Trophoblast cell (in vitro differentiated cells and primary cell): ENCODE results near the gene ANKMY2.
"Not testable (repeated sequence)": the region's sequence is repeated elsewhere in the genome, so short reads cannot be mapped to it uniquely, and the experiment has no call there.

Source experiments
- DNase-seq, 2 donors: peaks; one replicate each; pipeline ENCODE4 v3.0.0-alpha.2; 2016
- H2AFZ ChIP-seq: 2 replicates; pipeline ENCODE4 v1.6.1; 2013; ENCODE audit warnings: low read length, moderate library complexity, mild to moderate bottlenecking; ENCODE audit not compliant: insufficient read depth, poor library complexity
- H2AK5ac ChIP-seq: 2 replicates; pipeline ENCODE4 v1.6.1; 2013; ENCODE audit warnings: mild to moderate bottlenecking, low read length
- H2BK120ac ChIP-seq: 2 replicates; pipeline ENCODE4 v1.6.1; 2013; ENCODE audit warnings: low read length, mild to moderate bottlenecking, moderate library complexity; ENCODE audit not compliant: insufficient read depth, poor library complexity
- H2BK12ac ChIP-seq: 2 replicates; pipeline ENCODE4 v1.6.1; 2013; ENCODE audit warnings: mild to moderate bottlenecking, low read length, moderate library complexity
- H2BK5ac ChIP-seq: 2 replicates; pipeline ENCODE4 v1.6.1; 2013; ENCODE audit warnings: low read length, low read depth, moderate library complexity, mild to moderate bottlenecking; ENCODE audit not compliant: poor library complexity
- H3K14ac ChIP-seq: 2 replicates; pipeline ENCODE4 v1.6.1; 2013; ENCODE audit warnings: mild to moderate bottlenecking, low read length
- H3K18ac ChIP-seq: 2 replicates; pipeline ENCODE4 v1.6.1; 2013; ENCODE audit warnings: mild to moderate bottlenecking, low read length
- H3K23ac ChIP-seq: 2 replicates; pipeline ENCODE4 v1.6.1; 2013; ENCODE audit warnings: low read length
- H3K27ac ChIP-seq: 2 replicates; pipeline ENCODE4 v1.5.1; 2013; ENCODE audit warnings: low read depth, mild to moderate bottlenecking, inconsistent platforms, low read length, moderate library complexity
- H3K27me3 ChIP-seq: 2 replicates; pipeline ENCODE4 v1.6.1; 2013; ENCODE audit warnings: inconsistent platforms, mild to moderate bottlenecking, low read length, moderate library complexity; ENCODE audit not compliant: insufficient read depth
- H3K36me3 ChIP-seq, 2 experiments: 1 replicate in 1 of 2; 2 replicates in 1 of 2; pipeline ENCODE4 v1.6.1; 2013; ENCODE audit warnings: low read length in 2 of 2, mild to moderate bottlenecking in 2 of 2, moderate library complexity in 1 of 2; ENCODE audit not compliant: insufficient read depth in 2 of 2, control insufficient read depth in 1 of 2
- H3K4ac ChIP-seq: 2 replicates; pipeline ENCODE4 v1.6.1; 2013; ENCODE audit warnings: low read depth, mild to moderate bottlenecking, low read length, moderate library complexity
- H3K4me1 ChIP-seq, 2 experiments: 1 replicate in 1 of 2; 2 replicates in 1 of 2; pipeline ENCODE4 v1.6.1; 2013; ENCODE audit warnings: low read length in 2 of 2, mild to moderate bottlenecking in 2 of 2, moderate library complexity in 1 of 2; ENCODE audit not compliant: insufficient read depth in 2 of 2, control insufficient read depth in 1 of 2
- H3K4me2 ChIP-seq: 2 replicates; pipeline ENCODE4 v1.6.1; 2013; ENCODE audit warnings: inconsistent platforms, mild to moderate bottlenecking, low read length, moderate library complexity
- H3K4me3 ChIP-seq: 2 replicates; pipeline ENCODE4 v1.5.1; 2013; ENCODE audit warnings: mild to moderate bottlenecking, low read depth, low read length, inconsistent platforms
- H3K79me1 ChIP-seq: one replicate; pipeline ENCODE4 v1.6.1; 2013; ENCODE audit warnings: low read length
- H3K79me2 ChIP-seq: 2 replicates; pipeline ENCODE4 v1.6.1; 2013; ENCODE audit warnings: low read length, mild to moderate bottlenecking; ENCODE audit not compliant: control insufficient read depth, insufficient read depth, poor library complexity
- H3K9ac ChIP-seq: 2 replicates; pipeline ENCODE4 v1.6.1; 2013; ENCODE audit warnings: mild to moderate bottlenecking, low read length
- H3K9me3 ChIP-seq: 2 replicates; pipeline ENCODE4 v1.6.1; 2013; ENCODE audit warnings: low read depth, mild to moderate bottlenecking, control low read depth, inconsistent platforms, low read length; ENCODE audit not compliant: insufficient read depth
- H4K12ac ChIP-seq: 2 replicates; pipeline ENCODE4 v1.6.1; 2013; ENCODE audit warnings: low read depth, mild to moderate bottlenecking, low read length, moderate library complexity
- H4K8ac ChIP-seq: 2 replicates; pipeline ENCODE4 v1.6.1; 2013; ENCODE audit warnings: low read depth, mild to moderate bottlenecking, low read length, moderate library complexity
- H4K91ac ChIP-seq: one replicate; pipeline ENCODE4 v1.6.1; 2013; ENCODE audit warnings: low read depth, mild to moderate bottlenecking, low read length, moderate library complexity
- WGBS: extraction: QIAGEN DNeasy Blood & Tissue Kit; methylation state at CpG from one replicate; pipeline ENCODE4 v1.1.7; 2013; ENCODE audit warnings: missing lambda C conversion rate; ENCODE audit not compliant: insufficient read length, insufficient coverage; ENCODE audit errors: extremely low coverage; 5-methylcytosine and 5-hydroxymethylcytosine counted together

The ANKMY2 gene

DNA sequence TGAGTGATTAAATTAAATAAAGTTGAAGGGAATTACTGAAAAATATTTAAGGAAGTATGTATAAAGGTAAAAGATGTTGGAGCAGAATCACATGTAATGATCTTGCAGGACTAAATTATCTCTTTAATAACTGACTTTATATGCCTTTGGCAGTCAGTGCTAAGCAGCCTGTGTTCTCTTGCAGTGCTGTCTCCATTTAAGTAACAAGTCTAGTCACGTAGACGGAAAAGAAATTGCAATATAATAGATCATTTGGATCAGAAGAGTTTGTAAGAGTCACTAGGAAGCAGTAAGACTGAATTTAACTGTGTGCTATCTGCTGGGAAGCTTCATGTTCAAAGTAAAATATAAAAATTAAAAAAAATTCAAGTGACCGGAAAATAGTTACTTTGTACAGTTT, 21.8 kb upstream of the ANKMY2 start:
- Histone ChIP-seq H3K14ac (no peak overlapping the region), H3K27ac (peak overlapping the region; percentile 87), H3K36me3 (peaks cover 5 to 7% of the 10 kb centered on the region in 2 experiments), H2AK5ac (no peak overlapping the region), H3K4me1 (peaks cover 5 to 13% of the 10 kb centered on the region in 2 experiments), H3K9me3 (no peaks in the 10 kb centered on the region), H2AFZ (no peak overlapping the region), H3K18ac (no peak overlapping the region), H3K79me2 (peaks cover 4% of the 10 kb centered on the region), H2BK5ac (no peak overlapping the region), H3K79me1 (peaks cover 18% of the 10 kb centered on the region), H3K4ac (no peak overlapping the region), H4K8ac (no peak overlapping the region), H3K23ac (no peak overlapping the region), H4K91ac (no peak overlapping the region), H3K27me3 (no peaks in the 10 kb centered on the region), H4K12ac (no peak overlapping the region), H3K9ac (no peak overlapping the region), H2BK12ac (no peak overlapping the region), H2BK120ac (no peak overlapping the region), H3K4me2 (no peak overlapping the region), H3K4me3 (no peak overlapping the region)
- peak in 1 of 2 donors; percentile 42 for DNase-seq
- no CpG with 5 or more reads among the region's 3 CpGs for WGBS

DNA sequence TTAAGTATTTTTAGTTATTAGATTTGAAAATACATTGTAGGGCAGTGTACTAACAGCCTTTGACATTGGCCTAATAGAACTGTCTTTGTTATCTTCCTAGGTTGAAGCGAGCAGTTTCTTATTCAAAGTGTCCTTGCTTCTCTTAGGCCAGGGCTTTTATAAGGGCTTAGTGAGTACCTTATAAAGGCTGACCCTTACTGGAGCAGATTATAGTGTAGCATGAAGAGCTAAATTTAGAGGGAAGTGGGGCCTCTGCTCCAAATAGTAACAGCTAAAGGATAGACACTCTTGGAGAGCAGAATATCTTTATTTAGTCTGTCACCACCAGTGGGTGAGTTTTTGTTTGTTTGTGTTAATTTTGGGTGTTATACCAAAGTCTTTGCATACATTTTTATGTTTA, 16.4 kb upstream of the ANKMY2 start:
- WGBS, result no CpG with 5 or more reads among the region's 1 CpG
- no peaks in the 10 kb centered on the region for H3K27me3 ChIP-seq

GRCh38 chr7:16660702-16661464, 15.3 kb upstream of the ANKMY2 start:
- Histone ChIP-seq H4K91ac (peak overlapping the region; percentile 91), H3K9me3 (no peaks in the 10 kb centered on the region), H3K14ac (peak overlapping the region; percentile 85), H3K4me2 (peak overlapping the region; percentile 44), H3K79me2 (peaks cover 9% of the 10 kb centered on the region), H3K4ac (peak overlapping the region; percentile 97), H4K8ac (peak overlapping the region; percentile 22), H2BK12ac (peak overlapping the region; percentile 91), H2AFZ (no peak overlapping the region), H3K36me3 (peaks cover 0 to 1% of the 10 kb centered on the region in 2 experiments), H3K18ac (peak overlapping the region; percentile 91), H3K4me1 (peaks cover 5 to 10% of the 10 kb centered on the region in 2 experiments), H3K79me1 (peaks cover 21% of the 10 kb centered on the region), H3K4me3 (no peak overlapping the region), H2AK5ac (peak overlapping the region; percentile 92), H2BK5ac (peak overlapping the region; percentile 92), H3K23ac (peak overlapping the region; percentile 60), H3K27me3 (no peaks in the 10 kb centered on the region), H2BK120ac (peak overlapping the region; percentile 76), H3K9ac (no peak overlapping the region), H4K12ac (peak overlapping the region; percentile 30), H3K27ac (peak overlapping the region; percentile 84)
- WGBS, result no CpG with 5 or more reads among the region's 5 CpGs
- peak in 1 of 2 donors; percentile 93 for DNase-seq

More for the DNA sequence above, 16.4 kb upstream of the ANKMY2 start:
- no peak overlapping the region for H2AFZ ChIP-seq
- H4K91ac ChIP-seq, result no peak overlapping the region
- peaks cover 9% of the 10 kb centered on the region for H3K79me2 ChIP-seq
- H3K9ac ChIP-seq, result no peak overlapping the region
- H2BK12ac ChIP-seq, result no peak overlapping the region
- DNase-seq, result peak in 1 of 2 donors; percentile 25
- no peak overlapping the region for H3K4me2 ChIP-seq
- peak overlapping the region; percentile 44 for H3K27ac ChIP-seq
- peak overlapping the region; percentile 91 for H3K4ac ChIP-seq
- H2BK120ac ChIP-seq, result no peak overlapping the region
- H3K9me3 ChIP-seq, result no peaks in the 10 kb centered on the region
- peaks cover 20% of the 10 kb centered on the region for H3K79me1 ChIP-seq
- H3K14ac ChIP-seq, result no peak overlapping the region
- H2AK5ac ChIP-seq, result no peak overlapping the region
- H3K36me3 ChIP-seq, result peaks cover 5 to 8% of the 10 kb centered on the region in 2 experiments
- no peak overlapping the region for H4K8ac ChIP-seq
- no peak overlapping the region for H4K12ac ChIP-seq
- H3K4me1 ChIP-seq, result peaks cover 8 to 12% of the 10 kb centered on the region in 2 experiments
- no peak overlapping the region for H2BK5ac ChIP-seq
- H3K23ac ChIP-seq, result no peak overlapping the region
- no peak overlapping the region for H3K4me3 ChIP-seq
- no peak overlapping the region for H3K18ac ChIP-seq

DNA sequence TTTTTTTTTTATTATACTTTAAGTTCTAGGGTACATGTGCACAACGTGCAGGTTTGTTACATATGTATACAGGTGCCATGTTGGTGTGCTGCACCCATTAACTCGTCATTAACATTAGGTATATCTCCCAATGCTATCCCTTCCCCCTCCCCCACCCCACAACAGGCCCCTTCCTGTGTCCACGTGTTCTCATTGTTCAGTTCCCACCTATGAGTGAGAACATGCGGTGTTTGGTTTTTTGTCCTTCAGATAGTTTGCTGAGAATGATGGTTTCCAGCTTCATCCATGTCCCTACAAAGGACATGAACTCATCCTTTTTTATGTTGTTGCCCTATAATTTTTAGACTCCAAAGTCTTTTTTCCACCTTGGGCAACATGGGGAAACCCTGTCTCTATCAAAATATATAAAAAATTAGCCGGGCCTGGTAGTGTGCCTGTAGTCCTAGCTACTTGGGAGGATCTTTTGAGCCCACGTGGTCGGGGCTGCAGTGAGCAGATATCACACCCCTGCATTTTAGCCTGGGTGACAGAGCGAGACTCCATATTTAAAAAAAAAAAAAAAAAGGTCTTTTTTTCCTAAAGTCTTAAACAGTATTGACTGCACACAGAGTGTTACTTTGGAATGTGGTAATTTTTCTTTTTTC, 14.4 kb upstream of the ANKMY2 start:
- H4K8ac ChIP-seq, result peak overlapping the region; percentile 65
- not testable (repeated sequence) for H2AFZ ChIP-seq, H3K9ac ChIP-seq, H3K27me3 ChIP-seq, H3K36me3 ChIP-seq, H3K23ac ChIP-seq, H3K9me3 ChIP-seq, H3K18ac ChIP-seq, H2AK5ac ChIP-seq, H3K4me3 ChIP-seq, H4K12ac ChIP-seq, H3K4me2 ChIP-seq, H3K14ac ChIP-seq, H2BK12ac ChIP-seq
- whole genome bisulfite sequencing, result no CpG with 5 or more reads among the region's 8 CpGs
- peak overlapping the region; percentile 61 for H4K91ac ChIP-seq
- peaks cover 21% of the 10 kb centered on the region for H3K79me1 ChIP-seq
- peak overlapping the region; percentile 53 for H2BK120ac ChIP-seq
- peak overlapping the region; percentile 33 for H2BK5ac ChIP-seq
- H3K4ac ChIP-seq, result peak overlapping the region; percentile 64
- peaks cover 5 to 12% of the 10 kb centered on the region in 2 experiments for H3K4me1 ChIP-seq
- DNase-seq, result peak in 1 of 2 donors; percentile 29
- peaks cover 10% of the 10 kb centered on the region for H3K79me2 ChIP-seq
- peak overlapping the region; percentile 12 for H3K27ac ChIP-seq
